T47D (cell line): ENCODE measurements around the gene TBC1D5.
"Not testable (repeated sequence)": the region's sequence is repeated elsewhere in the genome, so short reads cannot be mapped to it uniquely, and the experiment has no call there.

Experiments
- DNase-seq, 2 experiments: peaks; one replicate each; pipeline versions ENCODE4 v3.0.0 to v3.0.0-alpha.2; 2011 to 2012; ENCODE audit warnings: low read depth in 1 of 2, low spot score in 1 of 2
- JUND ChIP-seq: IDR thresholded peaks from 2 replicates; pipeline ENCODE4 v1.6.1; 2012; ENCODE audit warnings: low read depth
- in situ Hi-C: cut with HindIII; loops from 2 replicates; pipeline ENCODE4 v1.10.0; 2016; ENCODE audit warnings: low sequenced_read_pairs, low pct_unique_long_range_greater_than_20kb

TBC1D5 gene

DNA sequence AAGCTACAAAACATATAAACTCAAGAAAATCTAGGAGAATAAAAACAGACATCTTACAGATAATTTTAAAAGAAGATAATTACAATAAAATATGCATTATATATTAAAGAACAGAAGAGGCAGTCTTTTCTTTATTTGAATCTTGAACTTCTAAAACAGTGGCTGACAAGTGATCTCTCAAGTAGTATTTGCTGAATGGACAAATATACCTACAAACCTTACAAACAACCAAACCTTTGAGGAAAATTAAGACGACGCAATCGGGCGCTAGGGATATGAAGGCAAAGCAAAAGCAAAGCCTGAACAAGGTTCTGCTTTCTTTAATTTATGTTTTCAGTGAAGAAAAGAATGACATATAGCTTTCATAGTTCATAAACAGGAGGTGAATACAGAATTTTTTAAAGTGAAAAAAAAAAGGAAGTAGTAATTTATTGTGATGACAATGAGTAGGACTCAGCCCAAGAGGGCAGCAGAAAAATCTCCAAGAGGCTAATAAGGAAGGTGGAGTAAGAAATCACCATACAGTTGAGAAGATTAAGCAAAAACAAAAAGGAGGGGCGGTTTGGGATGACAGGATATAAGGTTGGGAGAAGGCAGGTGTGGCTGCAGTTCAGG, 347.8 kb downstream of the TBC1D5 start:
- no peak for TF ChIP-seq JUND
- in situ Hi-C loops, result no loop called here
- no peak for DNase-seq

DNA sequence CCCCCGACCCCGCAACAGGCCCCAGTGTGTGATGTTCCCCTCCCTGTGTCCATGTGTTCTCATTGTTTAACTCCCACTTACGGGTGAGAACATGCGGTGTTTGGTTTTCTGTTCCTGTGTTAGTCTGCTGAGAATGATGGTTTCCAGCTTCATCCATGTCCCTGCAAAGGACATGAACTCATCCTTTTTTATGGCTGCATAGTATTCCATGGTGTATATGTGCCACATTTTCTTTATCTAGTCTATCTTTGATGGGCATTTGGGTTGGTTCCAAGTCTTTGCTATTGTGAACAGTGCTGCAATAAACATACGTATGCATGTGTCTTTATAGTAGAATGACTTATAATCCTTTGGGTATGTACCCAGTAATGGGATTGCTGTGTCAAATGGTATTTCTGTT, 349.9 kb downstream of the TBC1D5 start:
- DNase-seq, in situ Hi-C loops: not testable (repeated sequence)

DNA sequence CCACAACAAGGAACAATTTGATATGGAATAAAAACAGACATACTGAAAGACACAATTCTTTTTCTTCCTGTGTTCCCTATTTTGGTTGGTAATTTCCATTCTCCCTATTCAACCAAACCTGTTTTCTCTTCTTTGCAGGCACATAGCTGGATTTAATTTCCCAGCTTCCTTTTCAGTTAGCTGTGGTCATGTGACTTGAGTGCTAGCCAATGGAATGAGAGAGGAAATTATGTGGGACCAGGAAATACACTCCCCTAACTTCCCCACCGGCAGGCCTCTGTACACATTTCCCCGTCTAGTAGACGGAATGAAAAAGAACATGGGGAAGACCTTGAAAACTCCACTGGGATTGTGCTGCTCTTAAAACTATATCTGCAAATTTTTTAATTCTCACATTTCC, 351.6 kb downstream of the TBC1D5 start:
- no peak for DNase-seq
- TF ChIP-seq JUND, result no peak
- in situ Hi-C loops, result no loop called here

DNA sequence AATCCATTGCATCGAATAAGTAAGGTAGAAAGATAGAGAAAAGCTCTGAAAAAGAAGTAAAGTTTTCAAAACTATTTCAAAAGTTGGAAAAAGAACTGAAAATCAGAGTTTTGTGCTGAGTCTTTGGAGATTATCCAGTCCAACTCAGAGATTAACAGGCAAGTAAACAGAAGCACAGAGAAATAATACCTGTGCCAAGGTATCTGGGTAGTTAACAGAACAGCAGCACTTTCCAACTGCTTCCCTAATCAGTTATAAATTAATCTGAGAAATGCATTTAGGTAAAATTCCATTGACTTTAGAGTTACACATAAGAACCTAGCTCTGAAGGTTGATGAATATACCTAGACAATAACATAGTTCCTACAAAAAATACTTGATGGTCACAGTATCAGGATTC, 355.3 kb downstream of the TBC1D5 start:
- TF ChIP-seq JUND, result no peak
- in situ Hi-C loops, result no loop called here
- DNase-seq, result no peak

DNA sequence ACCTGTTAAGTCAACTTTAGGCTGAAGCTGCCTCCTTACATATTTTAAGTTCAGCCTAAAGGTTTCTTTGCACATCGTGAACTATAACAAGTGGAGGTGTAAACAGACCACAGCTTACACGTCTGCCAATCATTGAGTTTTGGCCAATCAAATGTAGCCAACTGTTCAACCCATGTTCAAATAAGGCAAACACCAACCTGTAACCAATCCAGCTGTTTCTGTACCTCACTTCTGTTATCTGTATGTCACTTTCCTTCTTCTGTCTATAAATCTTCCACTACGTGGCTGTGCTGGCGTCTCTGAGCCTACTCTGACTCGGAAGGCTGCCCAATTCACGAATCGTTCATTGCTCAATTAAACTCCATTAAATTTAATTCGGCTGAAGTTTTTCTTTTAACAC, 356.0 kb downstream of the TBC1D5 start:
- no peak for DNase-seq
- TF ChIP-seq JUND, result no peak

DNA sequence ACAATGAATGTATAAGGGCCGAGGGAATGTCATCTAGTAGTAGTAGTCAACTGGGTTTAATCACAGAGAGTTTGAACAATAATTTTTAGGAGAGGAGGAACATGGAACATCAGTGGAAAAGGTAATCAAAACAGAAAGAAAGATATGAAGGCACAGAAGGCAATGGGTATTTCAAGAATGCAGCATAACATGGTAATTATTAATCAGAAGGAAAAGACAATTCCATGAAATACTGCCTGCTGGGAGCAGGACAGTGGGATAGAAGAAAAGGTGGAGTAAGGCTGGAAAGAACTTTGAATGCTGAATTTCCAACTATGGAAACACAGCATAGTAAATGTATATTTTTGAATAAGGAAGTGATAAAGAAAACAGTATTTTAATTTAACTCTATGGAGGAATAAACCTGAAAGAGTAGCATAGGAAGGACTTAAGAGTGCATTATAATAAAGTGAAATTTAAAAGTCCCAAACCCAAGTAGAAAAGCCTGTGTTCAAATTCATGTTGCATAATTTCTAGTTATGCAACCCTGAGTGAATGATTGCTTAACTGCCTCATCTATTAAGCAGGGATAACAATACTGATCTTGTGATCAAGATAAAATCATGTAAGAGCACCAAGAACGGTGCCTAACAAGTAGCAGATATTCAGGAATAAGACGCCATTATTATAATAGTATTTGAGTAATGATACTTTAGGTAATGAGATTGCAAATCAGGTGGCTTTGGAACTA, 357.7 kb downstream of the TBC1D5 start:
- in situ Hi-C loops, result no loop called here
- no peak for TF ChIP-seq JUND
- no peak for DNase-seq

More for the DNA sequence above, 356.0 kb downstream of the TBC1D5 start:
- in situ Hi-C loops, result no loop called here

DNA sequence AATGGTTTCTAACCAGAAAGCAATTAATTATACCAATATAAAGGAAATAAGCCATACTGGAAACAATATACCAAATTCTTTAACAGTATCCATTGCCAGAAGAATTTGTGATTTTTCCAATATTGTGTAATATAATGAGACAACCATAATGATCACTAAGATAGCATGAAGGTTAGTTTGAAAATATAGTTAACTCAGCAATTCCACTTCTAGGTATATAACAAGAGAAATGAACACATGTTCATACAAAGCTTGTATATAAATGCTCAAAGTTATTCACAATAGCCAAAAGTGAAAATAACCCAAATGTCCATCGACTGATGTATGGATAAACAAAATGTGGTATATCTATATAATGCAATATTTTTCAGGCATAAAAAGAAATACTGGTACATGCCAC, 369.1 kb downstream of the TBC1D5 start:
- DNase-seq, result no peak
- in situ Hi-C loops, result no loop called here
- no peak for TF ChIP-seq JUND

DNA sequence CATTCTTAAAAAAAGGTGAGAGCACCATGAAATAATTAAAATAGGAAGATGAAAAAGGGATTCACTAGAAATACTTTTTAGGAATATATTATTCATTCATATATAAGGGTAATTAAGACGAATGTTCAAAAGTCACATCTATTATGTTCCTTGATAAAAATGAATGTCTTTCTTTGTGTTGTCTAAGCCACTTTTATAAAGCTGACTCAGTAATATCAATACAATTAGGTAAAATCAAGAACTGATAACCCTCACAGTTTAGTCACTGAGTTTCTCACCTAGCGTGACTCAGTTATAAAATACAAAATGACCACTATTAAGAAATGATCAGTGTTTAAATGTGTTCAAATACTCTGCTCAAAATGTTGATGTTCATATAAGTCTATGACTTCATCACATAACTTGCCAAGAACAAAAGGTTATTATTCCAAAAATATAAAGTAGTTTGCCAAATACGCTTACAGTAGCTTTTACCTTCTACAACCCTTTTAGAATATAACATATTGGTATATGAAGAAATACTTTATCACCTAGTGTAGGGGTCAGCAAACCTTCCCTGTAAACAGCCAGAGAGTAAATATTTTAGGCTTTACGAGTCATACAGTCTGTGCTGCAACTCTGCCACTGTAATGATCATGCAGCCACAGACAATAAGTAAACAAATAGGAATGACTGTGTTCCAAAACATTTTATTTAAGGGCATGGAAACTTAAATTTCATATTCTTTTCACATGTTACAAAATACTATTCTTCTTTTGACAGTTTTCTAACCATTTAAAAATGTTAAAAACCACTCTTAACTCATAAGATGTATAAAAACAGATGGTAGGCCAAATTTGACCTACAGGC, 369.8 kb downstream of the TBC1D5 start:
- DNase-seq, result no peak
- in situ Hi-C loops, result no loop called here
- TF ChIP-seq JUND, result no peak

DNA sequence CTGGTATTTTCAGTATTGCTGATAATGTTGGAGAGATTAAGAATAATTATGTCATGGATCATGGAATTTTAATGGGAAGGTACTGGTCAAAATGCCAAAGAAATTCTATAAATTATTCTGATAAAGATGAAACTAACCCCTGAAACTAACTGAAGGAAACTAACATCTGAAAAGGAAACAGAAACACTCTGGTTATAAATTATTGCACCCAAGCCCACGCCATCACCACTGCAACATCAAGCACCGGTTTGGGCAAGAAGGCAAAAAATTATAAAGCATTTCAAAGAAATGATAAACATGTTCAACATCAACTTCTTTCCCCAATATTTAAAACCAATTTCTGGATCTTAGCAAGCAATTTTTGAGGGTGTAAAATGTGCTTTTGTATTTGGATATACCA, 372.5 kb downstream of the TBC1D5 start:
- no peak for DNase-seq
- no peak for TF ChIP-seq JUND
- in situ Hi-C loops, result no loop called here

DNA sequence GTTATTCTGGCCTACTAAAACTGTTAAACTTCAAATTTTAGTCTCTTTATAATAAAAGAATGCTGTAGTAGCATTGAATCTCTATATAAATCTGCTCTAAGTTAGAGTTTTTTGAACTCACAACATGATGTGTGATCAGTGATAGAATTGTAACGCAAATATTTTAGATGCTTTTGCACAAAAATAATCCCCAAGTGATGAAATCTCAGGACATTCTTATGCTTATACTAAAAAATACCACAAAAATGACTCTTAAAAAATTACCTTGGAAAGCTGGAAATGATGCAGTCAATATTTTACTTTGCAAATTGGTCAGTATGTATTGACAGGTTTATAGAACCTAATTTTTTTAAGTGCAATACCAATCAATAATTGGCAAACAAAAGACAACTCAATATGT, 375.3 kb downstream of the TBC1D5 start:
- no peak for DNase-seq
- TF ChIP-seq JUND, result no peak
- in situ Hi-C loops, result no loop called here

DNA sequence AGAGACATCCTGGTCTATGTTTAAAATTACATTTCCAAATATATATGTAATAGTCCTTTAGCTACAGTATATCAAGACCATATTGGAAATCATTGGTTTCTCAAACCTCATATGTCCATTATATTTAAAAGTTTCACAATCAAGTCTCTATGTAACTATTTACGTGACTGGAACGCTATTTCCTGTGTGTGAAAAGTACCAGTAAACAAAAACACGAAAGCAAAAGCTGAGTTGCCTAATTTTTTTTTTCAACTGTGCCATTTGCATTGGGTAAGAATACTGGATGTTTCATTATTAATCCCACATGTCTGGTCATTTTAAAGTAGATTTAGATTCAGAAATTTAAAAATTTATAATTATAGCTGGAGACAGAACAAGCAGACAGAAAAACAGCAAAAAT, 381.4 kb downstream of the TBC1D5 start:
- in situ Hi-C loops, result no loop called here
- DNase-seq, result no peak
- TF ChIP-seq JUND, result no peak

DNA sequence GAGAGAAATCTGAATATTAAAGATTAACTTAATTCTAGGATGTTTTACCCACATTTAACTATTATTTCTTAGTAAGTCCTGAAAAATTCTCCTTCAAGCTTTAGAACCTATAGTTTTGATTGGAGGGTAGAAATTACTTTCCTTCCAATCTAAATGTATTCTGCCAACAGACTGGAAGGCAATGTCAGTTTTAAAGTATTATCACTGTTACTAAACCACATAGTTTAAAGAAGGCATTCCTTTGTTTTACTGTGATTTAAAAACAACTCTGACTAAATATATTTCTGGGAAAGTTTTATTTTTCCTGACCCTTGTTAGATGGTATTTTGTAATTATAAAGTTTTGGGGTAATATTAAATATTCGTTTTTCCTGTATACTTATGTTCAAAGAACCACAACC, 382.5 kb downstream of the TBC1D5 start:
- in situ Hi-C loops, result no loop called here
- DNase-seq, result no peak
- TF ChIP-seq JUND, result no peak
